ENCODE data around the gene TMEM101.

DNA sequence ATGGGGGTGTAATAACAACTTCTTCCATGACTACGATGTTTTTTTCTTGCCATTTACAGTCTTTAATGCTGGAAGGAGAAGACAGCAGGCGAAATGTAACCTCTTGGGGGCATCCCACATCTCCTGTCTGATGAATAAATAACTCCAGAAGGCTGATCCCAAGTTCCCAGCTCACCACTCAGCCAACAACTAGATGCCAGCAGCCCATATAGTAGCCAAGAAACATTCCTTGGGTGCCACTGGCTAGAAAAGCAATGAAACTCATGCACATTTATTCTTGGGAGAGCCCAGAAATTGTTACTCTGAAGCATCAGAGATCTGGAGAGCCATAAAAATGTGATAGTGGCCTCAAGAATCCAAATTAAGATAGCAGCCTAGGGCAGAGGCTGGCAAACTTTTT lies 22.7 kb upstream of the TMEM101 start:
- no peak for TF ChIP-seq ZNF76 (tag by site-specific recombination; IDR thresholded peaks at IDR 0.05; ENCODE audit: borderline replicate concordance, low read depth)
- TF ChIP-seq, protein P1, sequence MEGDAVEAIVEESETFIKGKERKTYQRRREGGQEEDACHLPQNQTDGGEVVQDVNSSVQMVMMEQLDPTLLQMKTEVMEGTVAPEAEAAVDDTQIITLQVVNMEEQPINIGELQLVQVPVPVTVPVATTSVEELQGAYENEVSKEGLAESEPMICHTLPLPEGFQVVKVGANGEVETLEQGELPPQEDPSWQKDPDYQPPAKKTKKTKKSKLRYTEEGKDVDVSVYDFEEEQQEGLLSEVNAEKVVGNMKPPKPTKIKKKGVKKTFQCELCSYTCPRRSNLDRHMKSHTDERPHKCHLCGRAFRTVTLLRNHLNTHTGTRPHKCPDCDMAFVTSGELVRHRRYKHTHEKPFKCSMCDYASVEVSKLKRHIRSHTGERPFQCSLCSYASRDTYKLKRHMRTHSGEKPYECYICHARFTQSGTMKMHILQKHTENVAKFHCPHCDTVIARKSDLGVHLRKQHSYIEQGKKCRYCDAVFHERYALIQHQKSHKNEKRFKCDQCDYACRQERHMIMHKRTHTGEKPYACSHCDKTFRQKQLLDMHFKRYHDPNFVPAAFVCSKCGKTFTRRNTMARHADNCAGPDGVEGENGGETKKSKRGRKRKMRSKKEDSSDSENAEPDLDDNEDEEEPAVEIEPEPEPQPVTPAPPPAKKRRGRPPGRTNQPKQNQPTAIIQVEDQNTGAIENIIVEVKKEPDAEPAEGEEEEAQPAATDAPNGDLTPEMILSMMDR (tag by site-specific recombination; IDR thresholded peaks at IDR 0.05), result no peak
- no peak for TF ChIP-seq ZNF10 (tag by site-specific recombination; IDR thresholded peaks at IDR 0.05)
- no peak for TF ChIP-seq HOXC10 (CRISPR knock-in tag; IDR thresholded peaks at IDR 0.05)
- TF ChIP-seq ZNF214 (tag by site-specific recombination; IDR thresholded peaks at IDR 0.05; ENCODE audit: borderline replicate concordance), result no peak
- TF ChIP-seq, protein P2, sequence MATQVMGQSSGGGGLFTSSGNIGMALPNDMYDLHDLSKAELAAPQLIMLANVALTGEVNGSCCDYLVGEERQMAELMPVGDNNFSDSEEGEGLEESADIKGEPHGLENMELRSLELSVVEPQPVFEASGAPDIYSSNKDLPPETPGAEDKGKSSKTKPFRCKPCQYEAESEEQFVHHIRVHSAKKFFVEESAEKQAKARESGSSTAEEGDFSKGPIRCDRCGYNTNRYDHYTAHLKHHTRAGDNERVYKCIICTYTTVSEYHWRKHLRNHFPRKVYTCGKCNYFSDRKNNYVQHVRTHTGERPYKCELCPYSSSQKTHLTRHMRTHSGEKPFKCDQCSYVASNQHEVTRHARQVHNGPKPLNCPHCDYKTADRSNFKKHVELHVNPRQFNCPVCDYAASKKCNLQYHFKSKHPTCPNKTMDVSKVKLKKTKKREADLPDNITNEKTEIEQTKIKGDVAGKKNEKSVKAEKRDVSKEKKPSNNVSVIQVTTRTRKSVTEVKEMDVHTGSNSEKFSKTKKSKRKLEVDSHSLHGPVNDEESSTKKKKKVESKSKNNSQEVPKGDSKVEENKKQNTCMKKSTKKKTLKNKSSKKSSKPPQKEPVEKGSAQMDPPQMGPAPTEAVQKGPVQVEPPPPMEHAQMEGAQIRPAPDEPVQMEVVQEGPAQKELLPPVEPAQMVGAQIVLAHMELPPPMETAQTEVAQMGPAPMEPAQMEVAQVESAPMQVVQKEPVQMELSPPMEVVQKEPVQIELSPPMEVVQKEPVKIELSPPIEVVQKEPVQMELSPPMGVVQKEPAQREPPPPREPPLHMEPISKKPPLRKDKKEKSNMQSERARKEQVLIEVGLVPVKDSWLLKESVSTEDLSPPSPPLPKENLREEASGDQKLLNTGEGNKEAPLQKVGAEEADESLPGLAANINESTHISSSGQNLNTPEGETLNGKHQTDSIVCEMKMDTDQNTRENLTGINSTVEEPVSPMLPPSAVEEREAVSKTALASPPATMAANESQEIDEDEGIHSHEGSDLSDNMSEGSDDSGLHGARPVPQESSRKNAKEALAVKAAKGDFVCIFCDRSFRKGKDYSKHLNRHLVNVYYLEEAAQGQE (tag by site-specific recombination; IDR thresholded peaks at IDR 0.05), result no peak
- TF ChIP-seq ZNF24 (tag by site-specific recombination; IDR thresholded peaks at IDR 0.05), result no peak
- TF ChIP-seq, protein P3, sequence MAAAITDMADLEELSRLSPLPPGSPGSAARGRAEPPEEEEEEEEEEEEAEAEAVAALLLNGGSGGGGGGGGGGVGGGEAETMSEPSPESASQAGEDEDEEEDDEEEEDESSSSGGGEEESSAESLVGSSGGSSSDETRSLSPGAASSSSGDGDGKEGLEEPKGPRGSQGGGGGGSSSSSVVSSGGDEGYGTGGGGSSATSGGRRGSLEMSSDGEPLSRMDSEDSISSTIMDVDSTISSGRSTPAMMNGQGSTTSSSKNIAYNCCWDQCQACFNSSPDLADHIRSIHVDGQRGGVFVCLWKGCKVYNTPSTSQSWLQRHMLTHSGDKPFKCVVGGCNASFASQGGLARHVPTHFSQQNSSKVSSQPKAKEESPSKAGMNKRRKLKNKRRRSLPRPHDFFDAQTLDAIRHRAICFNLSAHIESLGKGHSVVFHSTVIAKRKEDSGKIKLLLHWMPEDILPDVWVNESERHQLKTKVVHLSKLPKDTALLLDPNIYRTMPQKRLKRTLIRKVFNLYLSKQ (tag by site-specific recombination; IDR thresholded peaks at IDR 0.05; ENCODE audit: borderline replicate concordance), result no peak
- TF ChIP-seq ZNF529 (tag by site-specific recombination; IDR thresholded peaks at IDR 0.05; ENCODE audit: insufficient replicate concordance), result no peak
- TF ChIP-seq ZNF707 (tag by site-specific recombination; IDR thresholded peaks at IDR 0.05), result no peak
- TF ChIP-seq, protein P4, sequence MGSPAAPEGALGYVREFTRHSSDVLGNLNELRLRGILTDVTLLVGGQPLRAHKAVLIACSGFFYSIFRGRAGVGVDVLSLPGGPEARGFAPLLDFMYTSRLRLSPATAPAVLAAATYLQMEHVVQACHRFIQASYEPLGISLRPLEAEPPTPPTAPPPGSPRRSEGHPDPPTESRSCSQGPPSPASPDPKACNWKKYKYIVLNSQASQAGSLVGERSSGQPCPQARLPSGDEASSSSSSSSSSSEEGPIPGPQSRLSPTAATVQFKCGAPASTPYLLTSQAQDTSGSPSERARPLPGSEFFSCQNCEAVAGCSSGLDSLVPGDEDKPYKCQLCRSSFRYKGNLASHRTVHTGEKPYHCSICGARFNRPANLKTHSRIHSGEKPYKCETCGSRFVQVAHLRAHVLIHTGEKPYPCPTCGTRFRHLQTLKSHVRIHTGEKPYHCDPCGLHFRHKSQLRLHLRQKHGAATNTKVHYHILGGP (tag by site-specific recombination; IDR thresholded peaks at IDR 0.05), result no peak
